B cell (primary cell): ENCODE results near the gene TBC1D22A.

Source experiments
- CTCF ChIP-seq: fragments of 200-600 bp; IDR thresholded peaks from one replicate; pipeline ENCODE4 v1.8.0; 2022; ENCODE audit warnings: antibody characterized with exemption, mild to moderate bottlenecking
- EZH2 ChIP-seq: IDR thresholded peaks from 2 replicates; pipeline ENCODE4 v1.6.1; 2012; ENCODE audit warnings: borderline replicate concordance, low read depth, mild to moderate bottlenecking, moderate library complexity, low read length; ENCODE audit not compliant: insufficient read depth, poor library complexity, severe bottlenecking

GRCh38 chr22:46761539-46762237 lies 762 bp upstream of the TBC1D22A start:
- TF ChIP-seq CTCF: no peak
- TF ChIP-seq EZH2: no peak
